Nephron progenitor cell (in vitro differentiated cells): ENCODE measurements around the gene TMEM115.

Source experiments
- DNase-seq: peaks from one replicate; pipeline ENCODE4 v3.0.0; 2021
- H3K27ac Mint-ChIP-seq: 2 replicates; pipeline ENCODE4 v1.8.0; 2021; ENCODE audit warnings: mild to moderate bottlenecking, moderate library complexity, mixed read lengths
- H3K27me3 Mint-ChIP-seq: 2 replicates; pipeline ENCODE4 v1.8.0; 2021; ENCODE audit warnings: mild to moderate bottlenecking, low read depth, mixed read lengths; ENCODE audit not compliant: poor library complexity
- H3K36me3 Mint-ChIP-seq: 2 replicates; pipeline ENCODE4 v1.8.0; 2021; ENCODE audit warnings: low read depth, mixed read lengths
- H3K4me1 Mint-ChIP-seq: 2 replicates; pipeline ENCODE4 v1.8.0; 2021; ENCODE audit warnings: mixed read lengths
- H3K4me3 Mint-ChIP-seq: 2 replicates; pipeline ENCODE4 v1.8.0; 2021; ENCODE audit warnings: mild to moderate bottlenecking, moderate library complexity, mixed read lengths
- H3K9me3 Mint-ChIP-seq: 2 replicates; pipeline ENCODE4 v1.8.0; 2021; ENCODE audit warnings: mild to moderate bottlenecking, moderate library complexity, mixed read lengths
- CTCF ChIP-seq: fragments of 200-600 bp; sonication (generic); IDR thresholded peaks from 2 replicates; pipeline ENCODE4 v1.5.0; 2021; ENCODE audit warnings: antibody characterized with exemption

TMEM115 gene

DNA sequence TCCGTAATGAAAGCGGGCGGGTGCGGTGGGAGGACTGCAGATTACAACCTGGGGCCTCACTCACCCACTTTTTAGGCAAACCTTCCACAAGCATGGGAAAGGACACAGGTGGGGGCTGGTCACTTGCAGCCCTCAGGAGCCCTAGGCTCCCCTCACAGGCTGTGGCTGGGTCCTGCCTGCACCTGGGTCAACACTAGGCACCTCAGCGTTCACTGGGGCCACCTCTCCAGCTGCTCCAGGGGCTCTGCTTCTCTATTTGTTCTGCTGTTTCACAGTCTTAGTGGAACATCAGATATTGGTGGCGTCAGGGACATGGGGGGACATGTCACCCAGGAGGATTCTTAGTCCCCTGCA, 30.1 kb upstream of the TMEM115 start:
- H3K27me3 Mint-ChIP-seq = peaks cover 6% of the 10 kb centered on the region
- no peaks in the 10 kb centered on the region for H3K9me3 Mint-ChIP-seq
- H3K27ac Mint-ChIP-seq = no peak overlapping the region
- no peak for DNase-seq
- no peaks in the 10 kb centered on the region for H3K36me3 Mint-ChIP-seq
- peaks cover 12% of the 10 kb centered on the region for H3K4me1 Mint-ChIP-seq
- H3K4me3 Mint-ChIP-seq = no peak overlapping the region
- TF ChIP-seq CTCF = no peak

DNA sequence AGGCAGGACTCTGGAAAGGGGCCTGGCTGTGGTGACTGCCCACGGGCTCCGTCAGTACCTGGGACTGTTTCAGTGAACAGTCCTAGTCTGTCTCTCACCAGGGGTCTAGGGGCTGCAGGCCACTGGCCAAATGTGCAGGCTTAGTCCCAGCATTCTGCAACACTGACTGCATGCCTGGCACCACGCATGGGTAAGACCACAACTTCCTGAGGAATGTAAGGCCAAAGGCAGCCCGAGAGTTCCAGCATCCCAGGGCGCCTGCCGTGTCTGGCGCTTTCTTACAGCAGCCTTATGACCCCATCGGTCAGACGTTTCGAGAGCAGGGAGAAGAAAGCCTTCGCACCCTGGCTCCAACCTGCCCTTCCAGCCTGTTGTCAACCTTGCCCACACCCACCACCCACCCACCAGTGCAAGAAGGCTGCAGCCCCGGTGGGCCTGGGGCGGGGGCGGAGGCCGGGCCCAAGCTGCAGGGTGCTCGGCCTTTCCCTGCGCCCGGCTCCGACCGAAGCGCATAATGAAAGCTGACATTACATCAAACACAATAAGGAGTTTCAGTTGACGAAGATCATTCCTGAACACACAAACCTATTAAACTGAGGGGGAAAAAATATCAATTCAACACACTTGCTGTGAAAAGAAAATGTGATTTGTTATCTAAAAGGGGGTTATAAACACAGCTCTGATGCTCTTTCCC, 29.5 kb upstream of the TMEM115 start:
- Mint-ChIP-seq H3K27ac (no peak overlapping the region), H3K36me3 (no peaks in the 10 kb centered on the region), H3K27me3 (peaks cover 6% of the 10 kb centered on the region), H3K4me1 (peaks cover 12% of the 10 kb centered on the region), H3K9me3 (no peaks in the 10 kb centered on the region), H3K4me3 (no peak overlapping the region)
- no peak for TF ChIP-seq CTCF
- no peak for DNase-seq

- no peaks in the 10 kb centered on the region for H3K9me3 Mint-ChIP-seq
- no peak overlapping the region for H3K27ac Mint-ChIP-seq
- no peaks in the 10 kb centered on the region for H3K36me3 Mint-ChIP-seq
- no peak overlapping the region for H3K4me3 Mint-ChIP-seq
- peak; percentile 61 for DNase-seq
- H3K27me3 Mint-ChIP-seq = peaks cover 6% of the 10 kb centered on the region
- TF ChIP-seq CTCF = peak; percentile 58
- peaks cover 17% of the 10 kb centered on the region for H3K4me1 Mint-ChIP-seq
These were observed 28.8 kb upstream of the TMEM115 start for GRCh38 chr3:50388016-50388719.

- H3K9me3 Mint-ChIP-seq = no peaks in the 10 kb centered on the region
- H3K27me3 Mint-ChIP-seq = peaks cover 4% of the 10 kb centered on the region
- H3K27ac Mint-ChIP-seq = no peak overlapping the region
- peaks cover 36% of the 10 kb centered on the region for H3K4me1 Mint-ChIP-seq
- no peaks in the 10 kb centered on the region for H3K36me3 Mint-ChIP-seq
- no peak overlapping the region for H3K4me3 Mint-ChIP-seq
- no peak for DNase-seq
- no peak for TF ChIP-seq CTCF
These were observed 26.4 kb upstream of the TMEM115 start for GRCh38 chr3:50385754-50386153.

DNA sequence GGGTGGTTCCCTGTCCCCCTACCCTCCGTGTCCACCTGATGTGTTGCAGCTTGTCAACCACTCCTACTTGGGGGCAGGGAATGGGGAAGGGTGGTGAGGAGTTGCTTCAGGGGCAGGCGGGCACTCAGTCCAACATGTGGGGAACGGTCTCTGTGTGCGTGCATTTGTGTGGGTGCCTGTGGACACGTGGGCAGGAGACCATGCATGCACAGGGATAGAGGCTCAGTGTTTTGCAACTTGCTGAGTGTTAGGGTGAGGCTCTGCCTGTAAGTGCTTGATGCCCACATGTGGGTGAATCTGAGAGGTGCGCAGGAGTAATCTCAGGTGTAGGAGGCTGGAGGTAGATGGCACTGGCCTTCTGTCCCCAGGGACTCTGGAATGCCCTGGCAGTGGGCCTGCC, 24.4 kb upstream of the TMEM115 start:
- no peak for TF ChIP-seq CTCF
- Mint-ChIP-seq H3K27ac (no peak overlapping the region), H3K4me1 (peaks cover 43% of the 10 kb centered on the region), H3K4me3 (no peak overlapping the region), H3K27me3 (peaks cover 4% of the 10 kb centered on the region), H3K36me3 (no peaks in the 10 kb centered on the region), H3K9me3 (no peaks in the 10 kb centered on the region)
- no peak for DNase-seq

DNA sequence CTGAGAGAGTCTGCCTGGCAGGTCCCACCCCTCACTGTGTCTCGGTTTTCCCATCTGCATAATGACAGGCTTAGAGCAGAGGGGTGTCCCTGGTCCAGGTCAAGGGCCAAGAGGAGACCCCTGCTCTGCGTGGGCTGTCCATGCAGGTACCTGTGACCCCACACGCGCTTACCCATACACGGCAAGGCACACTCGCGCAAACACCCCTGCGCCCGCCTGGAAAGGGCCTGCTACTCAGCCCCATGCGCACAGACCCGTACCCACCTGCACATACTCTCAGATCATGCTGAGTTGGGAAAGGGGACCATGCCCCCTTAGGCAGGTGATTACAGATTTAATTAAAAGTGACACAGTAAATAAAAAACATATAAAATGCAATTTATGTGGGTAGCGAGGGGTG, 23.4 kb upstream of the TMEM115 start:
- Mint-ChIP-seq H3K27ac (no peak overlapping the region), H3K4me3 (no peak overlapping the region), H3K27me3 (peaks cover 4% of the 10 kb centered on the region), H3K4me1 (peaks cover 47% of the 10 kb centered on the region), H3K9me3 (no peaks in the 10 kb centered on the region), H3K36me3 (no peaks in the 10 kb centered on the region)
- no peak for TF ChIP-seq CTCF
- no peak for DNase-seq
